ENCODE data around the gene RPL35. TPM values are rescaled to one million over a fixed set of nuclear protein-coding genes. Genes with fewer than 3 reads are reported as not detected.

Gene RPL35
- total RNA-seq, 2 experiments from 2014 or later, result 2,088 to 2,142 TPM

DNA sequence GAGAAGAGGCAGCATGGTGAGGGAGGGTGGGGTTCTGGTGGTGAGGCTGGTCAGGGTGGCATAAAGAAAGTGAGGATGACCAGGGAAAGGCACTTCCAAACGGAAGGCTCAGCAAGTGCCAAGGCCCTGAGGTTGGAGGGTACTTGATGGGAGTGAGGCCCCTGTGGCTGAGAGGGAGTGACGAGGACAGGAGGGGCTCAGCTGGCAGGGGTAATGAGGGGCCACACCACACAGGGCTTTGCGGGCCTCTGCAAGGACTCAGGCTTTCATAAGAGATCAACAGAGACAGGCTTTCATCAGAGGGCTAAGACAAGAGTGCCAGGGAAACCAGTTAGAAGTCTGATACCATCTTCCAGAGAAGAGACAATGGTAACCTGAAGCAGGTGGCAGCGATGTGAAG lies 23.8 kb upstream of the RPL35 start:
- CTCF ChIA-PET, result no interaction called here

DNA sequence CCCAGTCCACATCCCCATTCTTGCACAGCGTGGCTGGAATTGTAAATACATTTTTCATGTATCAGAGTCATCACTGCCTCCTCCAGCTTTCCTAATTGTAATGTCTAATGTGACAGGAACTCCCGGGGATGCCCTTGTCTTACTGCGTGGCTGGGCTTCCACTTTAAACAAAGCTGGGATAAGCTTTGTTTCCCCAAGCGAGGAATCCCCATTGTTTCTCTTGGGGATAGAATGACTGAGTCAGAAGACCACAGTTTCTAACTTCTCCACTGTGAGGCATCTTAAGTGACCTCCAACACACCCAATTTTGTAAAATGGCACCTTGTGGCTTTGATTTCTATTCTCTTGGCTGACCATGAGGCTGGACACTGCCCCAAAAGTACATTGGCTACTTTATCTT lies 22.6 kb upstream of the RPL35 start:
- intact Hi-C loops (cut with DNase I, micrococcal nuclease), result no loop called here
- Histone ChIP-seq H3K36me3 (ENCODE audit: insufficient read depth, low read length) (peaks cover 79% of the 10 kb centered on the region), H3K9me3 (ENCODE audit: control insufficient read depth in 1 of 2, insufficient read depth in 1 of 2, low read length in 2 of 2) (no peaks in the 10 kb centered on the region), H3K27ac (ENCODE audit: low read depth in 1 of 2, low read length in 2 of 2) (no peak overlapping the region), H3K27me3 (ENCODE audit: control insufficient read depth in 1 of 2, insufficient read depth in 2 of 2, low read length in 2 of 2) (no peaks in the 10 kb centered on the region), H3K4me1 (ENCODE audit: insufficient read depth, low read length) (peaks cover 6% of the 10 kb centered on the region), H3K4me3 (ENCODE audit: low read length) (no peak overlapping the region)
- ChIA-PET CTCF (interaction anchor here (0.7 kb wide), 1 partner anchor 144 kb away, joined by 3 read pairs; no protein-coding TSS in a partner anchor), POLR2A (no interaction called here)
- ATAC-seq (ENCODE audit: poor library complexity) (no peak), DNase-seq (no peak)
- H3K27me3 Mint-ChIP-seq, result no peaks in the 10 kb centered on the region
- H3K36me3 Mint-ChIP-seq (ENCODE audit: low read depth), result peaks cover 87% of the 10 kb centered on the region
- TF ChIP-seq, protein P1, sequence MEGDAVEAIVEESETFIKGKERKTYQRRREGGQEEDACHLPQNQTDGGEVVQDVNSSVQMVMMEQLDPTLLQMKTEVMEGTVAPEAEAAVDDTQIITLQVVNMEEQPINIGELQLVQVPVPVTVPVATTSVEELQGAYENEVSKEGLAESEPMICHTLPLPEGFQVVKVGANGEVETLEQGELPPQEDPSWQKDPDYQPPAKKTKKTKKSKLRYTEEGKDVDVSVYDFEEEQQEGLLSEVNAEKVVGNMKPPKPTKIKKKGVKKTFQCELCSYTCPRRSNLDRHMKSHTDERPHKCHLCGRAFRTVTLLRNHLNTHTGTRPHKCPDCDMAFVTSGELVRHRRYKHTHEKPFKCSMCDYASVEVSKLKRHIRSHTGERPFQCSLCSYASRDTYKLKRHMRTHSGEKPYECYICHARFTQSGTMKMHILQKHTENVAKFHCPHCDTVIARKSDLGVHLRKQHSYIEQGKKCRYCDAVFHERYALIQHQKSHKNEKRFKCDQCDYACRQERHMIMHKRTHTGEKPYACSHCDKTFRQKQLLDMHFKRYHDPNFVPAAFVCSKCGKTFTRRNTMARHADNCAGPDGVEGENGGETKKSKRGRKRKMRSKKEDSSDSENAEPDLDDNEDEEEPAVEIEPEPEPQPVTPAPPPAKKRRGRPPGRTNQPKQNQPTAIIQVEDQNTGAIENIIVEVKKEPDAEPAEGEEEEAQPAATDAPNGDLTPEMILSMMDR (IDR thresholded peaks at IDR 0.05), result no peak
- H3K9me3 Mint-ChIP-seq, result no peaks in the 10 kb centered on the region
- no peaks in the 10 kb centered on the region for H3K4me1 Mint-ChIP-seq (ENCODE audit: low read depth)
- H3K27ac Mint-ChIP-seq, result no peak overlapping the region
- no peak overlapping the region for H3K4me3 Mint-ChIP-seq

More for the DNA sequence above, 23.8 kb upstream of the RPL35 start:
- intact Hi-C loops (cut with DNase I, micrococcal nuclease), result no loop called here
- Histone ChIP-seq H3K9me3 (ENCODE audit: control insufficient read depth in 1 of 2, insufficient read depth in 1 of 2, low read length in 2 of 2) (no peaks in the 10 kb centered on the region), H3K27me3 (ENCODE audit: control insufficient read depth in 1 of 2, insufficient read depth in 2 of 2, low read length in 2 of 2) (no peaks in the 10 kb centered on the region), H3K36me3 (ENCODE audit: insufficient read depth, low read length) (peaks cover 79% of the 10 kb centered on the region), H3K4me1 (ENCODE audit: insufficient read depth, low read length) (peaks cover 6% of the 10 kb centered on the region), H3K27ac (ENCODE audit: low read depth in 1 of 2, low read length in 2 of 2) (no peak overlapping the region), H3K4me3 (ENCODE audit: low read length) (no peak overlapping the region)
- Mint-ChIP-seq H3K27ac (no peak overlapping the region), H3K36me3 (ENCODE audit: low read depth) (peaks cover 89% of the 10 kb centered on the region), H3K27me3 (peaks cover 4% of the 10 kb centered on the region), H3K4me3 (no peak overlapping the region), H3K4me1 (ENCODE audit: low read depth) (no peaks in the 10 kb centered on the region), H3K9me3 (no peaks in the 10 kb centered on the region)
- TF ChIP-seq, protein P1 (IDR thresholded peaks at IDR 0.05), result no peak
- POLR2A ChIA-PET, result no interaction called here
- ATAC-seq (ENCODE audit: poor library complexity), result no peak
- no peak for DNase-seq

DNA sequence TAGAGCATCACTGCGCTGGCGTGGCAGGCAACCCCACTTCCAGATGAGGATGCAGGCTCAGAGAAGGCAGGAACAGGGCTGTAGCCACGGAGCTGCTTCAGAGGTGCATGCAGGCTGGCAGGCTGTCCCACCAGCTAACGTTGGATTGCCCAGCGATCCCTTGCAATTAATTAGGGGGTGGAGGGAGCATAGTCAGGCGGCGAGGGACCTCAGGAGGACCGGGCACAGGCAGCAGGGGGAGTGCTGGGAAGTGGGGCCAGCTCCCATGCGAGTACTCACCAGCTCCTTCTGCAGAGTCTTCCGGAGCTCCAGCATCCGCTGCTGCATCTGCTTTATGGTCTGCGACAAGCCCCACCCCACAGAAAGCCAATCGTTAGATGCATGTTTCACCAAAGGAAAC lies 20.5 kb upstream of the RPL35 start:
- ATAC-seq (ENCODE audit: poor library complexity), result no peak
- no peak for DNase-seq
- Histone ChIP-seq H3K4me3 (ENCODE audit: low read length) (no peak overlapping the region), H3K4me1 (ENCODE audit: insufficient read depth, low read length) (peaks cover 6% of the 10 kb centered on the region), H3K27ac (ENCODE audit: low read depth in 1 of 2, low read length in 2 of 2) (no peak overlapping the region), H3K36me3 (ENCODE audit: insufficient read depth, low read length) (peaks cover 77% of the 10 kb centered on the region), H3K27me3 (ENCODE audit: control insufficient read depth in 1 of 2, insufficient read depth in 2 of 2, low read length in 2 of 2) (no peaks in the 10 kb centered on the region), H3K9me3 (ENCODE audit: control insufficient read depth in 1 of 2, insufficient read depth in 1 of 2, low read length in 2 of 2) (no peaks in the 10 kb centered on the region)
- Mint-ChIP-seq H3K27ac (no peak overlapping the region), H3K4me3 (no peak overlapping the region), H3K4me1 (ENCODE audit: low read depth) (no peaks in the 10 kb centered on the region), H3K9me3 (no peaks in the 10 kb centered on the region), H3K27me3 (no peaks in the 10 kb centered on the region), H3K36me3 (ENCODE audit: low read depth) (peaks cover 88% of the 10 kb centered on the region)
- POLR2A ChIA-PET, result no interaction called here
- intact Hi-C loops (cut with DNase I, micrococcal nuclease), result no loop called here
- TF ChIP-seq, protein P1 (IDR thresholded peaks at IDR 0.05), result no peak
- CTCF ChIA-PET, result no interaction called here

Measured in CD4-positive, alpha-beta T cell (primary cell).